PC-9 (cell line): ENCODE results near the gene DUSP10. TPM values are rescaled to one million over a fixed set of nuclear protein-coding genes. Genes with fewer than 3 reads are reported as not detected.
A peak's percentile ranks its signal among the peaks of the same experiment; 100 is the strongest.

Experiments
- BruUV-seq: library from RNA; stranded (reverse); fragments of 400-500 nt; replicated peaks from 2 replicates; lab custom pipeline; 2021; lab: Mats Ljungman, UMichigan
- CTCF ChIA-PET: fragments of 300-600 bp; sonication (Branson Sonifier 250); formaldehyde crosslinking; loops from one replicate; lab custom pipeline; 2022; ENCODE audit warnings: antibody characterized with exemption; lab: Charles Lee
- POLR2A ChIA-PET: fragments of 300-600 bp; sonication (Branson Sonifier 250); formaldehyde crosslinking; loops from one replicate; lab custom pipeline; 2022; ENCODE audit warnings: antibody characterized with exemption; ENCODE audit not compliant: unreplicated experiment; lab: Charles Lee
- DNase-seq, 2 experiments: peaks; one replicate each; pipeline versions ENCODE4 v3.0.0 to v3.0.0-alpha.2; 2015 to 2022; ENCODE audit warnings: mixed read lengths in 1 of 2
- H2AFZ ChIP-seq: fragments of 200-600 bp; sonication (generic); 2 replicates; pipeline ENCODE4 v1.8.1; 2017; ENCODE audit warnings: antibody characterized with exemption
- H3F3A ChIP-seq: fragments of 200-600 bp; sonication (generic); 2 replicates; pipeline ENCODE4 v1.8.1; 2017; ENCODE audit warnings: antibody characterized with exemption, mild to moderate bottlenecking, low read depth; ENCODE audit not compliant: insufficient read depth
- H3K27ac ChIP-seq: fragments of 200-600 bp; sonication (generic); 2 replicates; pipeline ENCODE4 v1.6.1; 2016; ENCODE audit warnings: mixed run types
- H3K27me3 ChIP-seq: fragments of 200-600 bp; sonication (generic); 2 replicates; pipeline ENCODE4 v1.6.1; 2016; ENCODE audit warnings: low read depth, mixed run types; ENCODE audit not compliant: insufficient read depth
- H3K36me3 ChIP-seq: fragments of 200-600 bp; sonication (generic); 2 replicates; pipeline ENCODE4 v1.6.1; 2016; ENCODE audit warnings: low read depth, mixed run types
- H3K4me1 ChIP-seq: fragments of 200-600 bp; sonication (generic); replicated peaks from 2 replicates; pipeline ENCODE4 v1.6.1; 2016; ENCODE audit warnings: mixed run types; ENCODE audit not compliant: insufficient read depth
- H3K4me2 ChIP-seq: fragments of 200-600 bp; sonication (generic); 2 replicates; pipeline ENCODE4 v1.6.1; 2017; ENCODE audit warnings: mixed run types
- H3K4me3 ChIP-seq: fragments of 200-600 bp; sonication (generic); 2 replicates; pipeline ENCODE4 v1.6.1; 2016; ENCODE audit warnings: mixed run types
- H3K79me2 ChIP-seq: fragments of 200-600 bp; sonication (generic); 2 replicates; pipeline ENCODE4 v1.6.1; 2017; ENCODE audit warnings: low read depth, mixed run types
- H3K9me2 ChIP-seq: fragments of 200-600 bp; sonication (generic); 2 replicates; pipeline ENCODE4 v1.8.1; 2017; ENCODE audit warnings: mild to moderate bottlenecking; ENCODE audit not compliant: insufficient read depth
- H3K9me3 ChIP-seq: fragments of 200-600 bp; sonication (generic); 2 replicates; pipeline ENCODE4 v1.8.1; 2016; ENCODE audit warnings: low read depth; ENCODE audit not compliant: insufficient read depth
- H4K20me1 ChIP-seq: fragments of 200-600 bp; sonication (generic); 2 replicates; pipeline ENCODE4 v1.8.1; 2017; ENCODE audit not compliant: insufficient read depth
- CTCF ChIP-seq: fragments of 200-600 bp; sonication (generic); conservative IDR thresholded peaks from 2 replicates; pipeline ENCODE4 v1.6.1; 2017; ENCODE audit warnings: mixed run types, antibody characterized with exemption, mild to moderate bottlenecking, moderate library complexity
- EZH2 ChIP-seq: fragments of 200-600 bp; sonication (generic); IDR thresholded peaks from 2 replicates; pipeline ENCODE4 v1.8.0; 2017; ENCODE audit warnings: antibody characterized with exemption, low read depth
- intact Hi-C: fragments of 100-400 bp; cut with micrococcal nuclease; formaldehyde crosslinking; loops from one replicate; pipeline ENCODE4 v1.10.0; 2022; ENCODE audit not compliant: unreplicated experiment
- total RNA-seq: library from RNA; stranded (reverse); gene quantifications from 2 replicates; pipeline ENCODE4 v1.2.3, GENCODE V29; 2021

The DUSP10 gene
- total RNA-seq, 1 experiment from 2014 or later: 7.0 TPM

GRCh38 chr1:221667504-221667903, 74.4 kb downstream of the DUSP10 start:
- peak overlapping the region; percentile 19; the same call in 1 of the 2 replicates for H3K4me3 ChIP-seq
- H3K9me2 ChIP-seq: no peaks in the 10 kb centered on the region
- peaks cover 12% of the 10 kb centered on the region for H3K4me1 ChIP-seq
- no peak overlapping the region for H2AFZ ChIP-seq
- TF ChIP-seq EZH2 (no peak), CTCF (no peak)
- no TSS peak for BruUV-seq
- peak overlapping the region; percentile 54 for H3K4me2 ChIP-seq
- H3K27me3 ChIP-seq: no peaks in the 10 kb centered on the region
- intact Hi-C loops: loop anchor here (5.0 kb wide), 1 partner anchor 55 kb away; no protein-coding TSS in a partner anchor
- H4K20me1 ChIP-seq: no peaks in the 10 kb centered on the region
- no peaks in the 10 kb centered on the region; the same call in 1 of the 2 replicates for H3K9me3 ChIP-seq
- DNase-seq: peak; percentile 10 to 82
- ChIA-PET CTCF (no interaction called here), POLR2A (interaction anchor here (0.5 kb wide), 1 partner anchor 228 kb away, joined by 8 read pairs; no protein-coding TSS in a partner anchor)
- H3K27ac ChIP-seq: peak overlapping the region; percentile 75
- peaks cover 16% of the 10 kb centered on the region; the same call in 1 of the 2 replicates for H3F3A ChIP-seq
- no peaks in the 10 kb centered on the region for H3K36me3 ChIP-seq
- no peaks in the 10 kb centered on the region for H3K79me2 ChIP-seq

DNA sequence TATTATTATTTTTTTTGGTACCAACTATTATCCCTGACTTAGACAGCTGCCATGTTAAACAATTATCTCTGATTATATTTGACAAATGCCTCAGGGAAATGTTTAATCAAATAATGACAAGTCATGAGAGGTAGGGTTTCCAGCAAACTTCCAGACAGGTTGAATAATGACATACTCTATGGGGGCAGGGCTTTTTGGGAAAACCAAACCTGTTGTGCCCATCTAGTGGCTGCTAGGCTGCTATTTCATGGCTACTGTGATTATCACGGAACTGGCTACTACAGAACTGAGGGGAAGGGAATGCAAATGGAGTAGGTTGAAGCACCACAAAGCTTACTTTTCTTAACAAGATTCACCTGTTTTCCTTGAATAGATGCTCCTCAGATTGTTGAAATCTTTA, 77.6 kb downstream of the DUSP10 start:
- no peaks in the 10 kb centered on the region for H3K36me3 ChIP-seq
- H3K4me1 ChIP-seq: peaks cover 12% of the 10 kb centered on the region
- TF ChIP-seq CTCF (no peak), EZH2 (no peak)
- H3K4me2 ChIP-seq: no peak overlapping the region
- H3K9me3 ChIP-seq: no peaks in the 10 kb centered on the region; the same call in 1 of the 2 replicates
- no peaks in the 10 kb centered on the region for H3K79me2 ChIP-seq
- H3F3A ChIP-seq: peaks cover 16% of the 10 kb centered on the region; the same call in 1 of the 2 replicates
- POLR2A ChIA-PET: interaction anchor here (0.6 kb wide), 1 partner anchor 80 kb away, joined by 7 read pairs; no protein-coding TSS in a partner anchor
- intact Hi-C loops: no loop called here
- H2AFZ ChIP-seq: no peak overlapping the region
- no peaks in the 10 kb centered on the region for H3K27me3 ChIP-seq
- H3K9me2 ChIP-seq: no peaks in the 10 kb centered on the region
- CTCF ChIA-PET: no interaction called here
- no peak overlapping the region for H3K4me3 ChIP-seq
- DNase-seq: no peak
- no peak overlapping the region for H3K27ac ChIP-seq
- H4K20me1 ChIP-seq: no peaks in the 10 kb centered on the region
- no TSS peak for BruUV-seq

DNA sequence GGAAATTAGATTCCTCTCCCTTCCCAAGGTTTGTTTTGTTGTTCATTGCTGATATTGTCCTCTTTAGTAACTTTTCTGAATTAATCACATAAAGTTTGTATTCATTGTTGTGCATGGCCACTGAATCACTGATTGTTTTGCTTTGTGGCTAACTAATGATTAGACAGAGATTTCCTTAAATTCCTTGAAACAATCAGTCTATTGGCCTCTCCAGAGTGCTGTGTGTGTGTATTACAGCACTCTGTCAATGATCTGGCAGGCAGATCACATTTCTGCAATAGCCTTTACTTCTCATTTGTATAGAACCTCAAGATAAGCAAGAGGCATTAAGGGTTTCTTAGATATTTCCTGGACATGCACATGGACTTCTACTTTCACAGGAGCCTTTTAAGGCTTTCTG, 78.6 kb downstream of the DUSP10 start:
- Histone ChIP-seq H3K9me3 (no peaks in the 10 kb centered on the region; the same call in 1 of the 2 replicates), H4K20me1 (no peaks in the 10 kb centered on the region), H3F3A (peaks cover 15% of the 10 kb centered on the region; the same call in 1 of the 2 replicates), H3K4me1 (peaks cover 12% of the 10 kb centered on the region), H2AFZ (no peak overlapping the region), H3K79me2 (no peaks in the 10 kb centered on the region), H3K4me2 (no peak overlapping the region), H3K9me2 (no peaks in the 10 kb centered on the region), H3K4me3 (no peak overlapping the region), H3K36me3 (no peaks in the 10 kb centered on the region), H3K27me3 (no peaks in the 10 kb centered on the region), H3K27ac (no peak overlapping the region)
- POLR2A ChIA-PET: no interaction called here
- BruUV-seq: no TSS peak
- no peak for TF ChIP-seq CTCF
- TF ChIP-seq EZH2: no peak
- intact Hi-C loops: no loop called here
- no peak for DNase-seq
- CTCF ChIA-PET: no interaction called here
